ENCODE measurements around the gene KCNA2.
A peak's percentile ranks its signal among the peaks of the same experiment; 100 is the strongest.

DNA sequence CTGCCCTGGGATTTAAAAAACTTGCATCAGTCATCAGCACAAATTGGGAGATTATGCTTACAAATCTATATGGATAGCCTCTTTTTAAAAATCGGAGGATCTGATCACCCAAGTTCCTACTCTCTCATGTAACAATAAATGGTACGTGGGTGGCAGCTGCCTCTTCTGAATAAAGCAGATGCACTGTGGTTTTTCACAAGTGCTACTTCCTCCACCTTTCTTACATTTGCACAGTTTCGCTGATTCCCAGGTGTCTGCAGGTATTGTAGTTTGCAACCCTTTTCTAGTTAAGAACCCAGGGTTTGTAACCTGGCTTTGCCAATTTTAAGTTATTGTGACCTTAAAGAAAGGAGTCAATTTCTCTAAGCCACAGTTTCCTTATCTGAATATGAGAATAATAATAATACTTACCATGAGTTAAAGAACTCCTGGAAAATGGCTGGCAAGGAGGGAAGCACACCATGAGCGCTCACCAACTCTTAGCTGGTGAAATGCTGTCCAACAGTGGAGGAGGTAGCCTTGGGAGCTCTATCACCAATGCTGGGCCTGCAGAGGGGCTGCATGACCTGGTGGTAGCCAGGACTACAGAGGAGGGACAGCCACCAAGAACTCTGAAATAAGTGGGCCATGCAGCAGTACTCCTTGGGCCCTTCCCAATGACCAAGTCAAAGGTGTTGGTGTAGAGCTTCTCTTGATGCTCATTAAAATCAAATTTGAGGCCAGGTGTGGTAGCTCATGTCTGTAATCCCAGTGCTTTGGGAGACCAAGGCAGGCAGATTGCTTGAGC, 30.2 kb upstream of the KCNA2 start:
- TF ChIP-seq, protein P1, sequence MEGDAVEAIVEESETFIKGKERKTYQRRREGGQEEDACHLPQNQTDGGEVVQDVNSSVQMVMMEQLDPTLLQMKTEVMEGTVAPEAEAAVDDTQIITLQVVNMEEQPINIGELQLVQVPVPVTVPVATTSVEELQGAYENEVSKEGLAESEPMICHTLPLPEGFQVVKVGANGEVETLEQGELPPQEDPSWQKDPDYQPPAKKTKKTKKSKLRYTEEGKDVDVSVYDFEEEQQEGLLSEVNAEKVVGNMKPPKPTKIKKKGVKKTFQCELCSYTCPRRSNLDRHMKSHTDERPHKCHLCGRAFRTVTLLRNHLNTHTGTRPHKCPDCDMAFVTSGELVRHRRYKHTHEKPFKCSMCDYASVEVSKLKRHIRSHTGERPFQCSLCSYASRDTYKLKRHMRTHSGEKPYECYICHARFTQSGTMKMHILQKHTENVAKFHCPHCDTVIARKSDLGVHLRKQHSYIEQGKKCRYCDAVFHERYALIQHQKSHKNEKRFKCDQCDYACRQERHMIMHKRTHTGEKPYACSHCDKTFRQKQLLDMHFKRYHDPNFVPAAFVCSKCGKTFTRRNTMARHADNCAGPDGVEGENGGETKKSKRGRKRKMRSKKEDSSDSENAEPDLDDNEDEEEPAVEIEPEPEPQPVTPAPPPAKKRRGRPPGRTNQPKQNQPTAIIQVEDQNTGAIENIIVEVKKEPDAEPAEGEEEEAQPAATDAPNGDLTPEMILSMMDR (IDR thresholded peaks at IDR 0.05): no peak
- TF ChIP-seq POLR2A (IDR thresholded peaks at IDR 0.05): peak in 1 of 4 donors; percentile 13

Measured in esophagus squamous epithelium (tissue), 4 donors.